ENCODE results near the gene MTG2. TPM values are rescaled to one million over a fixed set of nuclear protein-coding genes. Genes with fewer than 3 reads are reported as not detected.

Gene MTG2
- total and polyA plus RNA-seq, 2 experiments from 2014 or later, result 11.3 to 11.7 TPM

GRCh38 chr20:62141043-62141396 lies 41.8 kb upstream of the MTG2 start (continued):
- TF ChIP-seq ZNF462 (CRISPR knock-in tag; IDR thresholded peaks at IDR 0.05) (no peak), EZH2 (IDR thresholded peaks at IDR 0.05; ENCODE audit: low read depth, unreplicated experiment) (no peak), POLR2AphosphoS5 (IDR thresholded peaks at IDR 0.05; ENCODE audit: low read depth) (no peak), CREB1 (CRISPR knock-in tag; IDR thresholded peaks at IDR 0.05; ENCODE audit: low read depth) (no peak), ZNF114 (CRISPR knock-in tag; IDR thresholded peaks at IDR 0.05) (no peak), ETS1 (IDR thresholded peaks at IDR 0.05) (no peak), CTCF (conservative IDR thresholded peaks at IDR 0.05; ENCODE audit: low read depth in 2 of 2) (no peak), STAT1 (IDR thresholded peaks at IDR 0.05; ENCODE audit: unreplicated experiment) (no peak)

All from GM23338 (cell line).